Activated T-cell treated with anti-CD3 and anti-CD28 coated beads, Interleukin-2, amount 50 U/mL, for 72 hours (primary cell): Measurements from ENCODE around the gene OTUD4. TPM values are rescaled to one million over a fixed set of nuclear protein-coding genes. Genes with fewer than 3 reads are reported as not detected.
"Not testable (repeated sequence)": the region's sequence is repeated elsewhere in the genome, so short reads cannot be mapped to it uniquely, and the experiment has no call there.

ENCODE experiments used
- ATAC-seq, 2 donors: fragments of 150-1000 bp; cut with Tn5 transposase; replicated peaks in 1 of 2; 2 replicates each; pipeline ENCODE4 v1.10.0; 2021; ENCODE audit warnings: moderate library complexity in 2 of 2, mild to moderate bottlenecking in 1 of 2
- DNase-seq, 2 donors: peaks; one replicate each; pipeline ENCODE4 v3.0.0; 2021 to 2022; ENCODE audit warnings: mixed read lengths in 1 of 2
- H3K27ac Mint-ChIP-seq: one replicate; pipeline ENCODE4 v1.8.0; 2022; ENCODE audit warnings: mild to moderate bottlenecking, moderate library complexity, mixed read lengths
- H3K27me3 Mint-ChIP-seq: one replicate; pipeline ENCODE4 v1.8.0; 2022; ENCODE audit warnings: low read depth, mixed read lengths
- H3K36me3 Mint-ChIP-seq, 2 donors: one replicate each; pipeline ENCODE4 v1.8.0; 2022; ENCODE audit warnings: mixed read lengths in 2 of 2, mild to moderate bottlenecking in 1 of 2; ENCODE audit not compliant: insufficient read depth in 2 of 2
- H3K4me1 Mint-ChIP-seq: one replicate; pipeline ENCODE4 v1.8.0; 2022; ENCODE audit warnings: low read depth, mixed read lengths
- H3K4me3 Mint-ChIP-seq, 2 donors: one replicate each; pipeline ENCODE4 v1.8.0; 2022; ENCODE audit warnings: mild to moderate bottlenecking in 2 of 2, mixed read lengths in 2 of 2, moderate library complexity in 2 of 2
- H3K9me3 Mint-ChIP-seq, 2 donors: one replicate each; pipeline ENCODE4 v1.8.0; 2022; ENCODE audit warnings: mixed read lengths in 2 of 2
- total RNA-seq, 2 donors: library from RNA; stranded (reverse); gene quantifications; one replicate each; pipeline ENCODE4 v1.2.3, GENCODE V29; 2022

OTUD4 gene
- total RNA-seq, 2 donors from 2014 or later: 50.0 to 67.3 TPM

DNA sequence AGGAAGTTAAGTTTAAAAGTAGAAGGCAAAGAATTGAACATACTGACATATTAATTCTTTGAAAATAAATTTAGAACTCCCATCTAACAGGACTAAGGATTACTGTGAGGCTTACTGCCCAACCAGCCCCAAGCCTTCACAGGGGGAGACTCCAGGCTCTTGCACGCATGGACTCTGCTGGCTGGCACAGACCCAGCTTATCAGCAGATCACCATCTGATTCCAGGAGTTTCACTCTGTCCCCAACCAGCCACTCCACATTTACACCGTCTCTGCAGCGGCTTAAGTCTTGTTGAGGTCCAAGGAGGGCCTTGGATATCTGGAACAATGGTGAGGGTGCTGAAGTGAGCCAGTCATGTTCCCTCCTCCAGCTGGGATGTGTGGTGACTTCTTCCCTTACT, 16.4 kb upstream of the OTUD4 start:
- ATAC-seq (no peak), DNase-seq (no peak)

DNA sequence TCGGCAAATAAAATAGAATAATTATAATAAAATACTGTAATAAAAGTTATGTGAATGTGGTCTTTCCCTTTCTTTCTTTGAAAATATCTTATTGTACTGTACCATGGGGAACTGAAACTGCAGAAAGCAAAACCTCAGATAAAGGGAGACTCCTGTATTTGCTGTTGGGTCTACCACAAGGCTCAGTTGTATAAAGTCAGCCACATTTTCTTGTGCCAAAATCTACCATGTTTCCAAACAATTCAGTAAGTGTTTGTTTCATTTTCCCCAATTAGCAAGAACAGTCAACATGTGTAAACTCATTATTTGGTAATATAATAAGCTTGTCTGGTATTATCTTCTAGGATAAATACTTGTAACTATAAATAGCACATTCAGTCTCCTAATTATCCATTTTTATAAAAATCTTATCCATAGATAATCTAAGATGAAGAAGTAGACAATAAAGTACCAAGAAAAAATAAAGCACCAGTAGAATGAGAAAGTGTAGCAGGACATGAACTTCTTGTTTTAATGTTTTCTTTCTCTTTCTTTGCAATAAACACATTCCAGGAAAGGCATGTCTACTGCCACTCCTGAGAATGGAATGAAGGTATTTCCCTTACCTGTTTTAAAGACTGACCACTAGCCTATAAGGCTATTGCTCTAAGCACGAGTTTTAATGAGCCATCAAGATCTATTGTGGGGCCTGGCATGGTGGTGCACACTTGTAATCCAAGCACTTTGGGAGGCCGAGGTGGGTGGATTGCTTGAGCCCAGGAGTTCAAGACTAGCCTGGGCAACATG, 15.0 kb upstream of the OTUD4 start:
- no peak overlapping the region for H3K4me3 Mint-ChIP-seq
- ATAC-seq (no peak), DNase-seq (no peak)
- H3K27me3 Mint-ChIP-seq: peaks cover 4% of the 10 kb centered on the region
- no peaks in the 10 kb centered on the region for H3K9me3 Mint-ChIP-seq
- H3K36me3 Mint-ChIP-seq: no peaks in the 10 kb centered on the region
- H3K27ac Mint-ChIP-seq: no peak overlapping the region
- no peaks in the 10 kb centered on the region for H3K4me1 Mint-ChIP-seq

More for the DNA sequence above, 16.4 kb upstream of the OTUD4 start:
- Mint-ChIP-seq H3K4me3 (no peak overlapping the region), H3K36me3 (no peaks in the 10 kb centered on the region), H3K27ac (no peak overlapping the region), H3K4me1 (no peaks in the 10 kb centered on the region), H3K27me3 (peaks cover 4% of the 10 kb centered on the region), H3K9me3 (no peaks in the 10 kb centered on the region)

DNA sequence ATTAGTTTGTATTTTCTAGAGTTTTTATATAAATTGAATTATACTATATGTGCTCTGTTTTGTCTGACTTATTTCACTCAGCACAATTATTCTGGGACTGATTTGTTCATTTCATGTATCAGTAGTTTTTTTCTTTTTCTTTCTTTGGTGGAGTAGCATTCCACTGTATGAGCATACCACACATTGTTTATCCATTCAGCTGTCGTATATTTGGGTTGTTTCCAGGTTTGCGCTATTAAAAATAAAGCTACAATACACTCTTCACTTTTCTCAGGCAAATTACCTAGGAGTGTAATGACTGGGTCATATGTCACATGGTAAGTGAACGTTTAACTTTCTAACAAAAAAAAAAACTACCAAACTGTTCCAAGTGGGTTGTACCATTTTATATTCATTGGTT, 9.6 kb upstream of the OTUD4 start:
- Mint-ChIP-seq H3K27ac (no peak overlapping the region), H3K4me3 (no peak overlapping the region), H3K4me1 (no peaks in the 10 kb centered on the region), H3K36me3 (no peaks in the 10 kb centered on the region), H3K27me3 (peaks cover 11% of the 10 kb centered on the region), H3K9me3 (no peaks in the 10 kb centered on the region)
- ATAC-seq: no peak
- DNase-seq: no peak

DNA sequence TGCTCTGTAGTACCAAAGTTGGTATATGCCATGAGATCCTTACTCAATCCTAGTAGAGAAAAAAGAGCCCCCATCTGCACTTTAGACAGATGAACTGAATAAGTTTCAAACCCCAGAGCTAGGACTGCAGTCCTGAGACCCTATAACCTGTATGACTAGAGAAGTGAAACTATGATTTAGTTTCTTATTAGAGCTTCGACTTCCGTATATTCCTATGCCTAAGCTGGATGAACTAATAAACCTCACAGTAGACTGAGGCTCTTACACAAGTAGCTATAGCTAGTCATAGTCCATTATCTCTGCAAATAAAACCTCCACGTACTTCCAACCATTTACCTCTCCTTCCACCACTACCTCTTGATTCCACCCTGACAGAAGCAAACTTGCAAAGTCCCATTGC, 6.3 kb upstream of the OTUD4 start:
- H3K27me3 Mint-ChIP-seq: peaks cover 7% of the 10 kb centered on the region
- peaks cover 9% of the 10 kb centered on the region for H3K4me1 Mint-ChIP-seq
- H3K27ac Mint-ChIP-seq: no peak overlapping the region
- no peak overlapping the region for H3K4me3 Mint-ChIP-seq
- no peaks in the 10 kb centered on the region for H3K36me3 Mint-ChIP-seq
- no peak for ATAC-seq
- H3K9me3 Mint-ChIP-seq: no peaks in the 10 kb centered on the region
- DNase-seq: no peak

DNA sequence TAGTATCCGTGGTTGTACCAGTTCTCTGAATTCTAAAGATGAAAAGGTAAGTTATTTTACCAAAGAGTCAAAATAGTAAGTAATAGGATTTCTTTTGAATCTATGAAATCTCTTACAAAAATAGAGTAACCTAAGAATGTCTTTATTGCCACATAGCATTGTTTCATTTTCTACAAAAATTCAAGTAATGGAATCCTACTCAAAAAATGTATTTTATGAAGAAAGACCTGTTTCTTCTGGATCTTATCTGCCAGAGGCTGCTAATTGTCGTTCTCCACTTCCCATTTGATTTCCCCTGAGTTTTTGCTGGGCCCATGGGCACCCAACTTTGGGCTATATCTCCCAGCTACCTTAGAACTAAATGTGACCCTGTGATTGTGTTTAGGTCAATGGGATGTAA, 3.2 kb upstream of the OTUD4 start:
- DNase-seq: no peak
- H3K4me1 Mint-ChIP-seq: peaks cover 19% of the 10 kb centered on the region
- H3K36me3 Mint-ChIP-seq: peaks cover under 1 to 6% of the 10 kb centered on the region in 2 donors
- H3K27ac Mint-ChIP-seq: no peak overlapping the region
- no peak for ATAC-seq
- H3K27me3 Mint-ChIP-seq: peaks cover 7% of the 10 kb centered on the region
- H3K9me3 Mint-ChIP-seq: no peaks in the 10 kb centered on the region
- no peak overlapping the region for H3K4me3 Mint-ChIP-seq

DNA sequence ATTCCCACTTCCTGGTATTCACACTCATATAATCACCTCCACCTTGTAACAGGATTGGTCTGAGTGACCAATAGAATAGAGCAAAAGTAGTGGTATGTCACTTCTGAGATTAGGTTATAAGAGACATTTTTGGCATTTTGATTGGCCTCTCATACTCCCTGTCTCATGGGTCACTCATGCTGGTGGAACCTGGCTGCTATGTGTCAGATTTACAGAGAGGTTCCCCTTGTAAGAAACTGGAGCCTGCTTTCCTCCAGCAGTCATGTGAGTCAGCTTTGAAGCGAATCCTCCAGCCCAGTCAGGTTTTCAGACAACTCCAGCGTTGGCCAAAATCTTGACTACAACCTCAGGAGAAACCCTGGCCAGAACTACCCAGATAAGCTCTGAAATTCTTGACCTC, 2.6 kb upstream of the OTUD4 start:
- peaks cover 5 to 10% of the 10 kb centered on the region in 2 donors for H3K36me3 Mint-ChIP-seq
- no peak overlapping the region for H3K4me3 Mint-ChIP-seq
- H3K9me3 Mint-ChIP-seq: no peaks in the 10 kb centered on the region
- H3K27ac Mint-ChIP-seq: no peak overlapping the region
- ATAC-seq: no peak
- H3K27me3 Mint-ChIP-seq: peaks cover 7% of the 10 kb centered on the region
- peaks cover 19% of the 10 kb centered on the region for H3K4me1 Mint-ChIP-seq
- no peak for DNase-seq

DNA sequence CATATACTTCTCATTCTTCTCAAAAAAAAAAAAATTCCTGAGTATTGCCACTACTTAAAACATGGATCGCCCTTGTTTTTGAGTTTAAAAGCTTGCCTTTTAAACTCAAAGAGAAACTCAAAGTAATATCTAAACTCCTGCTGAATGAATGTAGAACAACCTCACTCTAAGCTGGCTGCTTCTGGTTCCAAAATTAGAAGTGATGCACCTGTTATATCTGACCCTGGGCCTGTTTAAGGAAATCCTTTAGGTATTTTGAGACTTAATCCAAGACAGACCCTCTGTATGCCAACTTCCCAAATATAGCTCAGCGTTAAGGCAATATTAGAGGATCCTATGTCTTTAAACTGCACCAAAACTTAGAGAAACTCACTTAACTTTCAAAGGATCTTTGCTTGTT, 1.8 kb upstream of the OTUD4 start:
- H3K27ac Mint-ChIP-seq: peak overlapping the region; percentile 61
- no peak for DNase-seq
- H3K27me3 Mint-ChIP-seq: peaks cover 7% of the 10 kb centered on the region
- H3K36me3 Mint-ChIP-seq: peaks cover 7 to 13% of the 10 kb centered on the region in 2 donors
- H3K4me1 Mint-ChIP-seq: peaks cover 21% of the 10 kb centered on the region
- no peaks in the 10 kb centered on the region for H3K9me3 Mint-ChIP-seq
- ATAC-seq: no peak
- peak overlapping the region; percentile 54 to 74 for H3K4me3 Mint-ChIP-seq

DNA sequence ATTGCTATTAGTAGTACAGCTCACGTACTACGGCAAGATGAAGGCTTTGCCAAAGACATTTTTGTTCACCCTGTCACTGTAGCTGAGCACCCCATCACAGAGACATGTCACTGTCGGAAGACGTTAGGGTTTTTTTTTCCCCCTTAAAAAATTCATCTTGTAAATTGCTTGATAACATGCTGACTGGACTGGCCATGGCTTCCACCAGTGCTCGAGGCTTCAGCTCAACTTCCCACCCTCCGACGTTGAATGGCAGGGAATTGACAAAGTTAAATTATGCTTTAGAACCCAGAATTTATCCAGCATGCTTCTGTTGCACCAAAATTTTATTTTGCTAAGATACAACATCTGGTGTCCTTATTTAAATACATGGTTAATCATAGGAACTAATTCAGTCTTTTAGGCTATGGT, 707 bp upstream of the OTUD4 start:
- Mint-ChIP-seq H3K9me3 (no peaks in the 10 kb centered on the region), H3K36me3 (peaks cover 7 to 13% of the 10 kb centered on the region in 2 donors), H3K27ac (peak overlapping the region; percentile 83), H3K27me3 (peaks cover 5% of the 10 kb centered on the region), H3K4me3 (peak overlapping the region; percentile 87), H3K4me1 (peaks cover 28% of the 10 kb centered on the region)
- ATAC-seq (no peak), DNase-seq (no peak)

DNA sequence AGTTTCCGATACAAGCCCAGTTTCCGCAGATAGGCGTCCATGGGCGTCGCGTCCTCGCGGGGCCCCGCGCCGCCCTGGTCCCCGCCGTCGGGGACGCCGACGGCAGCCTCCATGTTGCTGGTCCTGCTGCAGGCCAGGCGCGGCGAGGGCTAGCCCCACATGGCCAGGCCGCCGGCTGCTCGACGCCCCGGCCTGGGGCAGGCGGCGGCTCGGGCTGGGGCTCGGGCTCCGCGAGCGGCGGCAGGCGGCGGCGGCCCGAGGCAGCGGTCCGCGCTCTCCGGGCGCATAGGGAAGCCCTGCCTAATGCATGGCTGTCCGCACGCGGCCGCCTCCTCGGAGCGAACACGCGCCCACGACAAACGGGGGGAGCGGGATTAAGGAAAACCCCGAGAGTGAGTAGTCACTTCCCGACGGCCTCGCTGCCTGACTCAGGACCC, 510 bp downstream of the OTUD4 start:
- not testable (repeated sequence) for DNase-seq, H3K9me3 Mint-ChIP-seq, H3K27me3 Mint-ChIP-seq
- H3K4me3 Mint-ChIP-seq: peak overlapping the region; percentile 96 to 99
- peak; percentile 53 to 57 for ATAC-seq
- peaks cover 10 to 14% of the 10 kb centered on the region in 2 donors for H3K36me3 Mint-ChIP-seq
- H3K27ac Mint-ChIP-seq: peak overlapping the region; percentile 76
- H3K4me1 Mint-ChIP-seq: peaks cover 41% of the 10 kb centered on the region

DNA sequence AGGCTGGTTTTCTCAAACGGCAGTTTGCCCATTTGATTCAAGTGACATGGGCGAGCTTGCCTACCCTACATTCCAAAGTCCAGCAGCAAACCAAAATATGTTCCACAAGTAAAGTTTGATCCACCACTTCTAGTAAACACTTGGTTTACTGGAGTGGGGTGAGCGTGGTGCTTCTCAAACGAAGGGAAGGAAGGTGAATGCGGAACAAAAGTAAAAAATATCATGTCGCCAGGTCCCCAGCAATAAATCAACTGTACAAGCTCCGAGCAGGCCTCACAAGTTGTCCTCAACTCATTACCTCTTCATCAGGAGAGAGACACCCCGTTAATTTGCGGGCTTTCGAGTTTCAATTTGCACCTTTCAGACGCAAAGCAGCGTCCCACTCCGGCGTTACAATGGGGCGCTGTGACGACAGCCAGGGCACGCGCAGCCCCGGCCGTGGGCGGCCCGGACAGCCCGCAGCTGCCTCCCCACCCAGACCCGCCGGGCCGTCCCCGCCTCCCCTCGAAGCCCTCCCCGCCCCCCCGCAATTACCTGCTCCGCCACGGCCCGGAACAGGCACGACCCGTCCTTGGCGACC, 1.0 kb downstream of the OTUD4 start:
- Mint-ChIP-seq H3K27me3 (no peaks in the 10 kb centered on the region), H3K27ac (peak overlapping the region; percentile 94), H3K9me3 (no peaks in the 10 kb centered on the region), H3K4me1 (peaks cover 46% of the 10 kb centered on the region), H3K4me3 (peak overlapping the region; percentile 96 to 99), H3K36me3 (peaks cover 15 to 17% of the 10 kb centered on the region in 2 donors)
- DNase-seq (peak; percentile 83 to 85), ATAC-seq (peak; percentile 45 to 48)

DNA sequence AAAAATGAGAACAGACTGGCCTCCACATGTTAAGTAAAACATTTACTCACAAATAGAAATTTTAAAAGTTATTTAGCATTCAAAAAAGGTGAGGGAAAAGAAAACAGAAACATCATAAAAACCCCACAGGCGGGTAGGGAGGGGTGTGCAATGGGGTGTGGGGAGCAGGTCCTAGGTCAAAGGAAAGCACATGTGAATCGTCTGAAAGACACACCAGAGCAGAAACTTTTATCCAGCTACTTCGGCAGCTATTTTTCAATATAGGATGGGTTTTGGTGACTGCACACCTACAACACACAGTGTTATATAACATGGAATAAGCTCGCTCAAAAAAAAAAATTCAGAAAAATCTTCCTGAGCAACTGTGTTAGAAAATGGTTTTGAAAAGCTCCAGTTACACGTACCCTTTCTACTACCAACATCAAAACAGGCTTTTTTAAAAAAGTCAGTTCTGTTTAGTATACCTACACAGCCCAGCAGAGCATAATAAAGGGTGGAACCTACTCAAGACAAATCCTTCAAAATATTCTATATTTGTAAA, 1.6 kb downstream of the OTUD4 start:
- Mint-ChIP-seq H3K27me3 (no peaks in the 10 kb centered on the region), H3K9me3 (no peaks in the 10 kb centered on the region), H3K4me3 (peak overlapping the region; percentile 96 to 99), H3K4me1 (peaks cover 51% of the 10 kb centered on the region), H3K27ac (peak overlapping the region; percentile 94), H3K36me3 (peaks cover 18 to 20% of the 10 kb centered on the region in 2 donors)
- DNase-seq: peak in 1 of 2 donors; percentile 15
- ATAC-seq: no peak

DNA sequence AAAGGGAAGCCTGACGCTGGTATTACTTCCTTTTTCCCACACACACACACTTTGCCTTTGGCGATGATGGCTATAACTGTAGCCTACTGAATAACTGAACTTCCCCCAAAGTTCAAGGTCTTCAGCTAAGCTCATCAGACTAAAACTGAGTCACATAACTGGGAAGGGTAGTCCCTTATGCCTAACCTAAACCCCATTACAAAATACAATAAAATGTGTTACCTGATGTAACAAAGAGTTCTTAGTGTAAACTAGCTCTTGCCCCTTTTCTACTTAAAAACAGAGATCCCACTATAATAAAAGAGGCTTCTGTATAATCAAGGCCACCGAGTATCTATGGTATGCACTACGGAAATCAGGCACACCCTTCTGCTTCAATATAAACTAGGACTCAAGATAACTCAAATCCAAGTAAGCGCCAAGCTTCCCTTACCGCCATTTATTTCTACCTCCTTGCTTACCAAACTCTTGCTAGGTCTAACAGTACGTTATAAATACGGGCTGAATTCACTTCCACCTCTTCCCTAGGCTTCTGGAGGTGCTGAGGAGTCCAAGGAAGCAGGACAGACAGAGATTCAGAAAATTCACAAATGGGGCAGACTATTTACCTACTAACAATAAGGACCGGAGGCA, 2.4 kb downstream of the OTUD4 start:
- ATAC-seq (no peak), DNase-seq (no peak)
- Mint-ChIP-seq H3K4me1 (peaks cover 52% of the 10 kb centered on the region), H3K4me3 (peak overlapping the region; percentile 96 to 99), H3K27ac (peak overlapping the region; percentile 94), H3K27me3 (no peaks in the 10 kb centered on the region), H3K9me3 (no peaks in the 10 kb centered on the region), H3K36me3 (peaks cover 20 to 21% of the 10 kb centered on the region in 2 donors)

DNA sequence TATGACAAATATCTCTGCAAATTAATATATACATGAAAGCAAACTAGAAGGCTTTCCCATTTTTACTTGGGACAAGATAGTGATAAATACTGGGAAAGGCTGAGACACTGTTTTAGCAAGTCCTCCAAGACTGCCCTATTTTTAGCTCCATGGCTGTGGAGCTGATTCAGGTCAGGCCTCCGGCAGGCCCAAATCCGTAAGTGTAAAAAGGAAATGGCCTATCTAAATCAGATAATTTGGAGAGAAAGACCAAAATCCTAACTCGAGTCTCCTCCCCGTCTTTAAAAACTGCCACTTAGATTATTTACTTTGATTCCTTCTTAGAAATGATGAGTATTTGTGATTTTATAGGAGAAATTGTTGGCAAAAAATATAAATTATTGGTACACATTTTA, 2.9 kb downstream of the OTUD4 start:
- Mint-ChIP-seq H3K9me3 (no peaks in the 10 kb centered on the region), H3K36me3 (peaks cover 20 to 24% of the 10 kb centered on the region in 2 donors), H3K4me1 (peaks cover 54% of the 10 kb centered on the region), H3K27ac (peak overlapping the region; percentile 94), H3K4me3 (peak overlapping the region; percentile 96 to 99), H3K27me3 (no peaks in the 10 kb centered on the region)
- ATAC-seq: no peak
- DNase-seq: no peak
